Lung (tissue), 12 donors: ENCODE measurements around the gene CYGB. TPM values are rescaled to one million over a fixed set of nuclear protein-coding genes. Genes with fewer than 3 reads are reported as not detected.

ENCODE experiments used
- ATAC-seq: fragments of 200-7000 bp; cut with Tn5 transposase; one replicate; pipeline ENCODE4 v1.9.1; 2020; ENCODE audit warnings: moderate number of reproducible peaks; ENCODE audit not compliant: insufficient read depth, low FRiP score
- DNase-seq, 3 donors: peaks; one replicate each; pipeline ENCODE4 v3.0.0-alpha.2; 2013 to 2017
- H3K27ac ChIP-seq, 2 donors: one replicate each; pipeline ENCODE4 v1.5.1; 2013; ENCODE audit warnings: mild to moderate bottlenecking in 2 of 2, moderate library complexity in 2 of 2, control low read depth in 1 of 2, inconsistent platforms in 1 of 2, low read depth in 1 of 2, low read length in 1 of 2
- H3K27me3 ChIP-seq, 3 donors: one replicate each; pipeline ENCODE4 v1.5.1; 2013; ENCODE audit warnings: low read length in 2 of 3; ENCODE audit not compliant: control insufficient read depth in 3 of 3, insufficient read depth in 3 of 3
- H3K36me3 ChIP-seq, 4 donors: one replicate each; pipeline ENCODE4 v1.5.1; 2013; ENCODE audit warnings: low read length in 4 of 4, mild to moderate bottlenecking in 1 of 4, moderate library complexity in 1 of 4; ENCODE audit not compliant: control insufficient read depth in 4 of 4, insufficient read depth in 4 of 4
- H3K4me1 ChIP-seq, 5 donors: one replicate each; pipeline ENCODE4 v1.5.1; 2013; ENCODE audit warnings: low read length in 5 of 5, mild to moderate bottlenecking in 2 of 5, moderate library complexity in 1 of 5; ENCODE audit not compliant: control insufficient read depth in 5 of 5, insufficient read depth in 5 of 5
- H3K4me3 ChIP-seq: one replicate; pipeline ENCODE4 v1.5.1; 2013; ENCODE audit warnings: mild to moderate bottlenecking, control low read depth, moderate library complexity
- H3K9ac ChIP-seq, 2 donors: one replicate each; pipeline ENCODE4 v1.5.1; 2013; ENCODE audit warnings: low read length in 2 of 2, control low read depth in 1 of 2; ENCODE audit not compliant: insufficient read depth in 1 of 2
- H3K9me3 ChIP-seq, 4 donors: one replicate each; pipeline ENCODE4 v1.5.1; 2013; ENCODE audit warnings: low read length in 3 of 4, mild to moderate bottlenecking in 1 of 4, moderate library complexity in 1 of 4; ENCODE audit not compliant: control insufficient read depth in 4 of 4, insufficient read depth in 3 of 4
- WGBS, 2 donors: extraction: QIAGEN DNeasy Blood & Tissue Kit; methylation state at CpG; one replicate each; pipeline ENCODE4 v1.1.7; 2013; 5-methylcytosine and 5-hydroxymethylcytosine counted together
- polyA plus RNA-seq, 2 donors: library from polyadenylated mRNA; stranded (reverse); fragments of 200-250 nt; gene quantifications; one replicate each; pipeline ENCODE4 v1.2.1, GENCODE V29; 2013
- total RNA-seq, 2 donors: library from RNA; depleted of rRNA in 1 of 2; stranded (reverse); fragments of >200 nt in 1 of 2; gene quantifications; one replicate each; pipeline ENCODE4 v1.2.1, GENCODE V29; 2014 to 2021
- TF ChIP-seq, protein P1 (sequence below): IDR thresholded peaks from 2 replicates; pipeline ENCODE4 v1.5.1; 2012; ENCODE audit warnings: mild to moderate bottlenecking; ENCODE audit errors: control extremely low read depth, extremely low read depth
- donor health status: control.
- donor health status: control.
- donor health status: Bipolar disorder and iron deficiency.
- donor health status: healthy.
- donor health status: DM: yes; HTN: yes; CAD: no.

CYGB gene
- total and polyA plus RNA-seq, 4 donors, result 15.9 to 30.4 (median 20.7) TPM

DNA sequence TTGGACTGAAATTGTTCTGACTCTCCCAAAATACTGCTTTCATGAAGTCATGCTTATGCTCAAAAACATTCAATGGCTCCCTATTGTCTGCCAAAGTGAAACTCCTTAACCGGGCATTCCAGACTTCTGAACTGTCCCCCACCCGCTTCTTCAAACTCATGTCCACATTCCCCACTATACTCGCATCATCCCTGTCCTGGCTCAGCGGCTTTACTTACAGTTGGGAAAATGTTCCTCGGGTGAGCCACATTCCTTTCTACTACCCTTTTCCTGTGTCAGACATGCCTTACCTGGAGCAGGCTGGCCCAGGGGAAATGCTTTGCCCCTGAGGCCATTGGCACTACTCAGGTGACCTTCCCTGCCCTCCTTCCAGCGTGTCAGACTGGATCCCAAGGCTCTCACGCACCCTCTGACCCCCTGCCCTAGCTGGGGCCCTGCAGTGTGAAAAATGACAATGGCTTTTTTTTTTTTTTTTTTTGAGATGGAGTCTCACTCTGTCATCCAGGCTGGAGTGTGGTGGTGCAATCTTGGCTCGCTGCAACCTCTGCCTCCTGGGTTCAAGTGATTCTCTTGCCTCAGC lies 5.3 kb downstream of the CYGB start:
- TF ChIP-seq, protein P1, sequence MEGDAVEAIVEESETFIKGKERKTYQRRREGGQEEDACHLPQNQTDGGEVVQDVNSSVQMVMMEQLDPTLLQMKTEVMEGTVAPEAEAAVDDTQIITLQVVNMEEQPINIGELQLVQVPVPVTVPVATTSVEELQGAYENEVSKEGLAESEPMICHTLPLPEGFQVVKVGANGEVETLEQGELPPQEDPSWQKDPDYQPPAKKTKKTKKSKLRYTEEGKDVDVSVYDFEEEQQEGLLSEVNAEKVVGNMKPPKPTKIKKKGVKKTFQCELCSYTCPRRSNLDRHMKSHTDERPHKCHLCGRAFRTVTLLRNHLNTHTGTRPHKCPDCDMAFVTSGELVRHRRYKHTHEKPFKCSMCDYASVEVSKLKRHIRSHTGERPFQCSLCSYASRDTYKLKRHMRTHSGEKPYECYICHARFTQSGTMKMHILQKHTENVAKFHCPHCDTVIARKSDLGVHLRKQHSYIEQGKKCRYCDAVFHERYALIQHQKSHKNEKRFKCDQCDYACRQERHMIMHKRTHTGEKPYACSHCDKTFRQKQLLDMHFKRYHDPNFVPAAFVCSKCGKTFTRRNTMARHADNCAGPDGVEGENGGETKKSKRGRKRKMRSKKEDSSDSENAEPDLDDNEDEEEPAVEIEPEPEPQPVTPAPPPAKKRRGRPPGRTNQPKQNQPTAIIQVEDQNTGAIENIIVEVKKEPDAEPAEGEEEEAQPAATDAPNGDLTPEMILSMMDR, result no peak
- Histone ChIP-seq H3K27me3 (peaks cover 0 to 3% (median 0%) of the 10 kb centered on the region in 3 donors), H3K4me3 (no peak overlapping the region), H3K9me3 (no peaks in the 10 kb centered on the region), H3K9ac (no peak overlapping the region), H3K27ac (no peak overlapping the region), H3K36me3 (peaks cover 0 to 4% (median 0%) of the 10 kb centered on the region in 4 donors), H3K4me1 (peaks cover 0 to 68% (median 30%) of the 10 kb centered on the region in 5 donors)
- 76% methylated on average over 8 of the region's 8 CpGs for WGBS, 2 donors
- DNase-seq (no peak), ATAC-seq (no peak)

DNA sequence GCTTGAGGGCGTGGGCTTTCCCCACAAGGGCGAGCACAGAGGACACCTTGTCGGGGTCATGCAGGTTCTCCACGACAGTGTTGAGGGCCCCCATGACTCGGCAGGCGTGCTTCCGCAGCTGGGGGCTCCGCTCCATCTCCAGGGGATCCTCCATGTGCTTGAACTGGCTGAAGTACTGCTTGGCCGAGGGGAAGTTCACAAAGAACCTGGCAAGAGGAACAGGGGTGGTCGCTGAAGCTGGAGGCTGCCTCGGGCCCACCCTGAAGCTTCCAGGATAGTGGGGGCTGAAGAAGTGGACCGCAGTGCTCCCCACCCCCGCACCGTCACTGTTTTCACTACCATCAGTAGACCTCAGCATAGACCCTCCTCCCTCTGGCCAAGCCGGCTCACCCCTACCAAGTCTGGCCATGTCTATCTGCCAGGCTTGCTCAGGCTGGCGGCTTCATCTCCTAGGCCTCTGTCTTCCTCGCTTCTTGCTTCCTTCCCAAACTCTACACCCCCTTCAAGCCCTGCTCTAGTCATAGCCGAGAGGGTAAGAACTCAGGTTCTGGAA lies 5.9 kb downstream of the CYGB start:
- Histone ChIP-seq H3K27me3 (peaks cover 0 to 3% (median 0%) of the 10 kb centered on the region in 3 donors), H3K4me1 (peaks cover 0 to 64% (median 30%) of the 10 kb centered on the region in 5 donors), H3K9me3 (no peaks in the 10 kb centered on the region), H3K27ac (peak overlapping the region; percentile 94 to 96), H3K9ac (no peak overlapping the region), H3K36me3 (peaks cover 0 to 4% (median 0%) of the 10 kb centered on the region in 4 donors), H3K4me3 (no peak overlapping the region)
- ATAC-seq (no peak), DNase-seq (no peak)
- 82 to 84% methylated on average over 18 of the region's 18 CpGs for WGBS, 2 donors
- TF ChIP-seq, protein P1, result no peak

DNA sequence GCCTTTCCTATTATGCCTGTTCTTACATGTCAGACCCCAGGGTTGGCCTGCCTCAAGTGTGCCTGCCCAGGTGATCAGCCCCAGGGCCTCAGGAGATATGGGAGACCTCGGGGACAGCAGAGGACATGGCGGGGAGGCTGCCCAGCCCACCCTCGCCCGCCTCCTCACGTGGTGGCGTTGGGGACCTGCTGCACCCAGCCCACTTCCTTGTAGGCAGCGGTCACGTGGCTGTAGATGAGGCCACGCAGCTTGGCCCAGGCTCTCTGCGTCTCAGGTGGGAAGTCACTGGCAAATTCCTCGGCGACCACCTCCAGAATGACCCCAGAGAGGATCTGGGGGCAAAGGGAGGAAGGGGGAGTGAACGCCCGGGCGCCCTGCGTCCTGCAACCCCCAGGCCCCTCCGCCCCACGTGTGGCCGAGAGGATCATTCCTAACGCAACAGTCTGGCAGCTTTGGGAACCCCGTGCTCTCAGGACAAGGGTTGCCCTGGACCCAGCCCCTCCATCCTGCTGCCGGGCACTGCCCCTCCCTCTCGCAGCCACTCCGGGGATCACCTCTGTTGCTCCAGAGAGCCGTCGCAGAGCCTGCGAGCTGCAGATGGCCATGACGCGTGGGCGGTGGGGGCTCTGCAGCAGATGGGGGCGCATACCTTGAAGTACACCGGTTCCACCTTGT lies 6.6 kb downstream of the CYGB start:
- 80 to 84% methylated on average over 32 of the region's 32 CpGs for WGBS, 2 donors
- Histone ChIP-seq H3K9ac (no peak overlapping the region), H3K36me3 (peaks cover 0 to 4% (median 0%) of the 10 kb centered on the region in 4 donors)

More for the DNA sequence above, 6.6 kb downstream of the CYGB start:
- TF ChIP-seq, protein P1, result no peak
- Histone ChIP-seq H3K27me3 (peaks cover 0 to 3% (median 0%) of the 10 kb centered on the region in 3 donors), H3K4me1 (peaks cover 0 to 57% (median 30%) of the 10 kb centered on the region in 5 donors), H3K9me3 (no peaks in the 10 kb centered on the region), H3K27ac (peak overlapping the region; percentile 94 to 96), H3K4me3 (no peak overlapping the region)
- DNase-seq, result no peak
- ATAC-seq, result no peak
